Measurements from ENCODE around the gene ZIC5. TPM values are rescaled to one million over a fixed set of nuclear protein-coding genes. Genes with fewer than 3 reads are reported as not detected.

The ZIC5 gene
- total RNA-seq, 1 donor from 2014 or later = not detected

GRCh38 chr13:99977334-99977911 is 5.9 kb upstream of the ZIC5 start:
- no peak overlapping the region for H3K4me3 ChIP-seq (ENCODE audit: low read depth, low read length)

GRCh38 chr13:99976575-99976974 is 5.0 kb upstream of the ZIC5 start:
- Histone ChIP-seq H3K4me3 (ENCODE audit: low read depth, low read length) (no peak overlapping the region), H3K27me3 (ENCODE audit: control insufficient read depth, insufficient read depth, low read length) (peaks cover 73% of the 10 kb centered on the region), H3K36me3 (ENCODE audit: control insufficient read depth, insufficient read depth, low read length) (no peaks in the 10 kb centered on the region)
- DNase-seq (ENCODE audit: low read depth) = no peak
- TF ChIP-seq CTCF (IDR thresholded peaks at IDR 0.05; ENCODE audit: insufficient read depth, low read length, poor library complexity, severe bottlenecking) = no peak

More at GRCh38 chr13:99977334-99977911, 5.9 kb upstream of the ZIC5 start:
- TF ChIP-seq CTCF (IDR thresholded peaks at IDR 0.05; ENCODE audit: insufficient read depth, low read length, poor library complexity, severe bottlenecking) = no peak
- H3K27me3 ChIP-seq (ENCODE audit: control insufficient read depth, insufficient read depth, low read length) = peaks cover 70% of the 10 kb centered on the region
- no peaks in the 10 kb centered on the region for H3K36me3 ChIP-seq (ENCODE audit: control insufficient read depth, insufficient read depth, low read length)
- DNase-seq (ENCODE audit: low read depth) = no peak

- no peaks in the 10 kb centered on the region for H3K36me3 ChIP-seq (ENCODE audit: control insufficient read depth, insufficient read depth, low read length)
- H3K27me3 ChIP-seq (ENCODE audit: control insufficient read depth, insufficient read depth, low read length) = peaks cover 76% of the 10 kb centered on the region
- TF ChIP-seq CTCF (IDR thresholded peaks at IDR 0.05; ENCODE audit: insufficient read depth, low read length, poor library complexity, severe bottlenecking) = no peak
- DNase-seq (ENCODE audit: low read depth) = no peak
- H3K4me3 ChIP-seq (ENCODE audit: low read depth, low read length) = no peak overlapping the region
Measured at GRCh38 chr13:99975626-99976025, 4.1 kb upstream of the ZIC5 start.

- no peak overlapping the region for H3K4me3 ChIP-seq (ENCODE audit: low read depth, low read length)
- TF ChIP-seq CTCF (IDR thresholded peaks at IDR 0.05; ENCODE audit: insufficient read depth, low read length, poor library complexity, severe bottlenecking) = no peak
- peaks cover 74% of the 10 kb centered on the region for H3K27me3 ChIP-seq (ENCODE audit: control insufficient read depth, insufficient read depth, low read length)
- no peak for DNase-seq (ENCODE audit: low read depth)
- no peaks in the 10 kb centered on the region for H3K36me3 ChIP-seq (ENCODE audit: control insufficient read depth, insufficient read depth, low read length)
Measured at GRCh38 chr13:99974939-99975561, 3.5 kb upstream of the ZIC5 start.

- TF ChIP-seq CTCF (IDR thresholded peaks at IDR 0.05; ENCODE audit: insufficient read depth, low read length, poor library complexity, severe bottlenecking) = no peak
- Histone ChIP-seq H3K4me3 (ENCODE audit: low read depth, low read length) (no peak overlapping the region), H3K27me3 (ENCODE audit: control insufficient read depth, insufficient read depth, low read length) (peaks cover 74% of the 10 kb centered on the region), H3K36me3 (ENCODE audit: control insufficient read depth, insufficient read depth, low read length) (no peaks in the 10 kb centered on the region)
- DNase-seq (ENCODE audit: low read depth) = no peak
Measured at GRCh38 chr13:99974296-99974938, 2.9 kb upstream of the ZIC5 start.
